ENCODE measurements around the gene CR2.
"Not testable (repeated sequence)": the region's sequence is repeated elsewhere in the genome, so short reads cannot be mapped to it uniquely, and the experiment has no call there.

The CR2 gene

DNA sequence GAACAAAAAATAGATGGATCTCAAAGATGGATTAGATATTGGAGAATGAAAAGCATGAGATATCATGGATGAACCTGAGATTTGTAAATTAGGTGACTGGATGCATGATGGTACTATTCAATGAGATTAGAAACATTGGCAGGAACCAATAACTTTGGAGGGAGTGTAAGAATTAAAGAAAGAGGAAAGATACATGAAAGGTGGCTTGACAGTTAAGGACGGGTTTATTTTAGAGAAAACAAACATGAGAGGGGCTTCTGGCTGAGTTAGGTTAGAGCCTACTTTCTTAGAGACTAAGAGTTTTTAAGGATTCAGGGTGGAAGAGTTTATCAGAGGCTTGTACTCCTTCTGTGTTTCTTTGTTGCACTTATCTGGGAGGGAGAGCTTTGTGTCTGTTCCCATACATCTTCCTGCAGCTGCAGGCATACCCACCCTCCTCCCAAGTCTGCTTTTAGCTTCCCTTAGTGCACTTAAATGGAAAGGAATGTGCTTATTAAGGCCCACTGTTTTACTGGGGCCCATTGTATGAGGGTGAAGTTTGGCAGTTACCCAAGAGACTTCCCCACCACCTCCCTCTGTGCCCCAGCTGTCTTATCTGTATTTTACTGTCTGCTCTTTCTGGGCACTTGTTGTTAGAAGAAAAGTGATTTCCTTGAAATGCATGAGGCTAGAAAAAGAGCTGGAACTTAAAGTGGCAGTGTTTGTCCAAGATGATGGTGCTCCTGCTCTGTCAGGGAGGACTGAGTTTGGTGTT lies 26.1 kb upstream of the CR2 start:
- no peak for TF ChIP-seq CTCF (IDR thresholded peaks at IDR 0.05; ENCODE audit: borderline replicate concordance, insufficient read depth, low read depth, low read length)
- H3K4me3 ChIP-seq (ENCODE audit: low read depth, low read length), result no peak overlapping the region

DNA sequence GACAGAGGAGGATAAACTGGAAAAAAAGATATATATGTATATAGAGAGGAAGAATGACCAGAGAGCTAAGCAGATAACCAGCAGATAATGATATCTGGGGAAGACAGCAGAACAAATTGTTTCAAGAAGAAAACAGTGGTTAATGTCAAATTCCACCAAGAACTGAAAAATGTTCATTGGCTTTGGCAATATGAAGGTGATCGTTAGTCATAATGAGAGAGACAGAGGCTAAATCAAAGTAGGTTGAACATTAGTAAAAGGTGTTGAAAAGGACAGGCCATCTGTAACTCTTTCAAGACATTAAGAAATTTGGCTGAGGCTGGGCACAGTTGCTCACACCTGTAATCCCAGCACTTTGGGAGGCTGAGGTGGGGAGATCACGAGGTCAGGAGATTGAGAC lies 25.3 kb upstream of the CR2 start:
- TF ChIP-seq CTCF (IDR thresholded peaks at IDR 0.05; ENCODE audit: borderline replicate concordance, insufficient read depth, low read depth, low read length), result no peak
- no peak overlapping the region for H3K4me3 ChIP-seq (ENCODE audit: low read depth, low read length)

DNA sequence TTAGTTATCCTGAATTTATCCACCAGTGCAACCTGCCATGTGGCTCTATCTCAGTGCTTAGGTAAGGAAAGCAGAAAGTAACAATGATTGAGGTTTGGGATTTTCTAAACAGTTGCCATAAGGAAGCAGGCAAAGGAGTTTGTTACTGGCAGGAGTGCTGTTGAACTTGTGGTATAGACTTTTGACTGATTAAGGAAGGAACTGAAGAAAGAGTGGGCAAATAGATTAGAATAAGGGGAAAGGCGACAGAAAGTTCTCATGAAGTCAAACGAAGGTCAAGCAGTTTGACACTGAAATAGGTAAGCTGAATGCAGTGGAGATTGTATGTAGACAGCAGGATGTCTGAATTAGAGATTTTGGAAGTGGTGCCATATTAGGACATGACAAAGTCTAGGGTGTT lies 24.2 kb upstream of the CR2 start:
- no peak overlapping the region for H3K4me3 ChIP-seq (ENCODE audit: low read depth, low read length)
- no peak for TF ChIP-seq CTCF (IDR thresholded peaks at IDR 0.05; ENCODE audit: borderline replicate concordance, insufficient read depth, low read depth, low read length)

- no peak overlapping the region for H3K4me3 ChIP-seq (ENCODE audit: low read depth, low read length)
- TF ChIP-seq CTCF (IDR thresholded peaks at IDR 0.05; ENCODE audit: borderline replicate concordance, insufficient read depth, low read depth, low read length), result no peak
These were observed 23.5 kb upstream of the CR2 start for GRCh38 chr1:207430602-207431001.

GRCh38 chr1:207431508-207431907 lies 22.6 kb upstream of the CR2 start:
- H3K4me3 ChIP-seq (ENCODE audit: low read depth, low read length), result no peak overlapping the region
- TF ChIP-seq CTCF (IDR thresholded peaks at IDR 0.05; ENCODE audit: borderline replicate concordance, insufficient read depth, low read depth, low read length), result no peak

- no peak for TF ChIP-seq CTCF (IDR thresholded peaks at IDR 0.05; ENCODE audit: borderline replicate concordance, insufficient read depth, low read depth, low read length)
- no peak overlapping the region for H3K4me3 ChIP-seq (ENCODE audit: low read depth, low read length)
These were observed 20.7 kb upstream of the CR2 start for GRCh38 chr1:207433435-207433834.

- H3K4me3 ChIP-seq (ENCODE audit: low read depth, low read length), result not testable (repeated sequence)
These were observed 17.4 kb upstream of the CR2 start for GRCh38 chr1:207436746-207437145.
